ENCODE data around the gene ZNF526. TPM values are rescaled to one million over a fixed set of nuclear protein-coding genes. Genes with fewer than 3 reads are reported as not detected.

Gene ZNF526
- total RNA-seq, 2 donors from 2014 or later, result 4.9 to 6.0 TPM

DNA sequence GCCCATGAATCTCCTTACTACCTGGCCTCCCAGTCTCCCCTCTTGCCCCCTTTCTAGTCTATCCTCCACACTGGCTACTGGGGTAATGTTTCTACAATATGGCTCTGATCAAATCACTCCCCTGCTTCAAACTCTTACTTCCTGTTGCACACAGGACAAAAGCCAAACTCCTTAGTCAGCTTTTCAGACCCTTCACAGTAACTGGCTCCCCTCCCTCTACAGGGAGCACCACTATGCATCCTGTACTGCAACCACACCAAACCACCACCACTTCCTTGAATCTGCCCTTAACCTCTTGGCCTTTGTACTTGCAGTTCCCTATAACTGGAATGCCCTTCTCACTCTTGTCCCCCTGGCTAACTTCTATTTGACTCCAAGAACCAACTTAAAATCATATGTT is 34.8 kb upstream of the ZNF526 start:
- H3K4me1 ChIP-seq, result no peaks in the 10 kb centered on the region
- no peaks in the 10 kb centered on the region for H3K36me3 ChIP-seq (replicated peaks in 1 of 2; ENCODE audit: insufficient read depth in 1 of 2, low read depth in 2 of 2)
- TF ChIP-seq, protein P1, sequence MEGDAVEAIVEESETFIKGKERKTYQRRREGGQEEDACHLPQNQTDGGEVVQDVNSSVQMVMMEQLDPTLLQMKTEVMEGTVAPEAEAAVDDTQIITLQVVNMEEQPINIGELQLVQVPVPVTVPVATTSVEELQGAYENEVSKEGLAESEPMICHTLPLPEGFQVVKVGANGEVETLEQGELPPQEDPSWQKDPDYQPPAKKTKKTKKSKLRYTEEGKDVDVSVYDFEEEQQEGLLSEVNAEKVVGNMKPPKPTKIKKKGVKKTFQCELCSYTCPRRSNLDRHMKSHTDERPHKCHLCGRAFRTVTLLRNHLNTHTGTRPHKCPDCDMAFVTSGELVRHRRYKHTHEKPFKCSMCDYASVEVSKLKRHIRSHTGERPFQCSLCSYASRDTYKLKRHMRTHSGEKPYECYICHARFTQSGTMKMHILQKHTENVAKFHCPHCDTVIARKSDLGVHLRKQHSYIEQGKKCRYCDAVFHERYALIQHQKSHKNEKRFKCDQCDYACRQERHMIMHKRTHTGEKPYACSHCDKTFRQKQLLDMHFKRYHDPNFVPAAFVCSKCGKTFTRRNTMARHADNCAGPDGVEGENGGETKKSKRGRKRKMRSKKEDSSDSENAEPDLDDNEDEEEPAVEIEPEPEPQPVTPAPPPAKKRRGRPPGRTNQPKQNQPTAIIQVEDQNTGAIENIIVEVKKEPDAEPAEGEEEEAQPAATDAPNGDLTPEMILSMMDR (IDR thresholded peaks at IDR 0.05), result no peak
- TF ChIP-seq POLR2A (IDR thresholded peaks at IDR 0.05), result no peak
- ATAC-seq (no peak), DNase-seq (peak in 1 of 4 donors; percentile 39)
- no peaks in the 10 kb centered on the region for H3K9me3 ChIP-seq
- no peak overlapping the region for H3K27ac ChIP-seq
- H3K27me3 ChIP-seq, result peaks cover 0 to 3% of the 10 kb centered on the region in 2 donors
- intact Hi-C loops (cut with DNase I), result loop anchor here (5.0 kb wide), 1 partner anchor 53 kb away; the partner anchor contains the start of gene POU2F2
- H3K4me3 ChIP-seq, result no peak overlapping the region

DNA sequence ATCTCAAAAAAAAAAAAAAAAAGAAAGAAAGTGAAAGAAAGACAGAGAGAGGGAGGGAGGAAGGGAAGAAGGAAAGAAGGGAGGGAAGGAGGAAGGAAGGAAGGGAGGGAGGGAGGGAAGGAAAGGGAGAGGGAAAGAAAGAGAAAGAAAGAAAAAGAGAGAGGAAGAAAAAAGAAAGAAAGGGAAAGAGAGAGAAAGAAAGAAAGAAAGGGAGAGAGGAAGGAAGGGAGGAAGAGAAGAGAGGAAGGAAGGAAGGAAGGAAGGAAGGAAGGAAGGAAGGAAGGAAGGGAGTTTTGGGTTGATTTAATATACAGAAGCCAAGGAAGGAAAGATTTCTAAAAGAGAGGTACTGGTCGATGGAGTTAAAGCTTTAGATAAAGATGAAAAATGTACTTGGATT is 31.4 kb upstream of the ZNF526 start:
- Histone ChIP-seq H3K4me1 (no peaks in the 10 kb centered on the region), H3K27me3 (no peaks in the 10 kb centered on the region), H3K27ac (no peak overlapping the region), H3K4me3 (no peak overlapping the region), H3K36me3 (replicated peaks in 1 of 2; ENCODE audit: insufficient read depth in 1 of 2, low read depth in 2 of 2) (no peaks in the 10 kb centered on the region), H3K9me3 (no peaks in the 10 kb centered on the region)
- no peak for ATAC-seq
- TF ChIP-seq, protein P1 (IDR thresholded peaks at IDR 0.05), result no peak
- TF ChIP-seq POLR2A (IDR thresholded peaks at IDR 0.05), result no peak
- WGBS, 2 donors, result 37 to 56% methylated on average over 1 of the region's 1 CpG
- no peak for DNase-seq
- intact Hi-C loops (cut with DNase I), result loop anchor here (5.0 kb wide), 1 partner anchor 56 kb away; the partner anchor contains the start of gene POU2F2

DNA sequence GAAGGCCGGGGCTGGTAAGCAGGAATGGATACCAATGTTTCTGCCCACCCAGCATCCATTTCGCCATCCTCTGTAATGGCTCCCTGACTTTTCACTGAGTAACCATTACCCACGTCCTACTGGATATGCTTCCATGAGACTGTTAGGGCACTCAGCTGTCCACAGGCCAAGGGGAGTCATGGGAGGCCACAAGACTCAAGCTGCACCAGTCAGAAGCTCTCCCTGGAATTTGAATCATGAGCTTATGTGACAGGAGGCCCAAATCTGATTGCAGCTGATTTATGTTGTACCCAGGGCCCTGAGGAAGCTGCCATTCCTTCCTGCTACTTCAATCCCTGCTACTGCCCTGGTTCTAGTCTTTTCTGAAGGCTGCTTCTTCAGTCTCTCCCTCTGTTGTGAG is 31.0 kb upstream of the ZNF526 start:
- Histone ChIP-seq H3K36me3 (replicated peaks in 1 of 2; ENCODE audit: insufficient read depth in 1 of 2, low read depth in 2 of 2) (no peaks in the 10 kb centered on the region), H3K9me3 (no peaks in the 10 kb centered on the region), H3K27me3 (no peaks in the 10 kb centered on the region), H3K4me1 (no peaks in the 10 kb centered on the region), H3K4me3 (no peak overlapping the region), H3K27ac (no peak overlapping the region)
- ATAC-seq (no peak), DNase-seq (no peak)
- intact Hi-C loops (cut with DNase I), result loop anchor here (5.0 kb wide), 1 partner anchor 57 kb away; the partner anchor contains the start of gene POU2F2
- 67 to 79% methylated on average over 3 of the region's 3 CpGs for WGBS, 2 donors
- TF ChIP-seq, protein P1 (IDR thresholded peaks at IDR 0.05), result no peak
- no peak for TF ChIP-seq POLR2A (IDR thresholded peaks at IDR 0.05)

DNA sequence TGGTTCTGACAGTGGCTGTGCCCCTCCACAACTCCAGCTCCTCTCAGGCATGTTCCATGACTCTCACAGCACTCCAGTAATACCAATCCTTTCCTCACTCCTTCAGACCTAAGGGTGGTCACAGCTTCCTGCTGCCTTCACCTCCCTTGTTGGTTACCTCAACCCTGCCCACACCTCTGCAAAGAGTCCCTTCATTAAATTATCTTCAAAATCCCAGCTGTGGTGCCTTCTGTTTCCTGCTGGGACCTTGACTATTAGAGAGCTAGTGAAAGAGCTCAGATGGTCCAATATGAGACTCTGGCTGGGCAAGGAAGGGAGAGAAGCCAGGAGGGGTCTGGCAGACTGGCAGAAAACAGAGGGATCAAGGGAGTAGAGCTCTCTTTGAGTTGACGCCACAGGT is 28.8 kb upstream of the ZNF526 start:
- no peaks in the 10 kb centered on the region for H3K36me3 ChIP-seq (replicated peaks in 1 of 2; ENCODE audit: insufficient read depth in 1 of 2, low read depth in 2 of 2)
- DNase-seq, result no peak
- H3K4me1 ChIP-seq, result no peaks in the 10 kb centered on the region
- WGBS, 2 donors, result 77 to 89% methylated on average over 1 of the region's 1 CpG
- no peak overlapping the region for H3K4me3 ChIP-seq
- H3K9me3 ChIP-seq, result no peaks in the 10 kb centered on the region
- TF ChIP-seq, protein P1 (IDR thresholded peaks at IDR 0.05), result no peak
- no peak for TF ChIP-seq POLR2A (IDR thresholded peaks at IDR 0.05)
- no peaks in the 10 kb centered on the region for H3K27me3 ChIP-seq
- intact Hi-C loops (cut with DNase I), result no loop called here
- H3K27ac ChIP-seq, result no peak overlapping the region
- no peak for ATAC-seq

DNA sequence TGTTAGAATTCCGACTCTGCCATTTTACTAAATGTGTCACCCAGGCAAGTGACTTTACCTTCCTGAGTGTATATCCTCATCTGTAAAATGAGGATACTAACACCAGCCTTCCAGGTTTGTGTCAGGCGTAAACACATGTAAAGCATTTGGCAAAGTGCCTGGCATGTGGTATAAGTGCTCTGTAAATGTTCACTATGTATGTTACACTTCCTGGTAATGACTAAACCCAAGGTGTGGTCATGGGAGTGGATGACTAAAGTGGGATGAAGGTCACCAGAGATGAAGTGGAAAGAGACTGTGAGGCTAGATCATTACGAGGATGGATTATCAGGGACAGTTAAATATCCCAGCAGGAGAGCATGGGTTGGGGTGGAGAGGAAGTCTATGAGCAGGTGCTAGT is 28.3 kb upstream of the ZNF526 start:
- intact Hi-C loops (cut with DNase I), result no loop called here
- no peak for TF ChIP-seq POLR2A (IDR thresholded peaks at IDR 0.05)
- Histone ChIP-seq H3K27me3 (no peaks in the 10 kb centered on the region), H3K27ac (no peak overlapping the region), H3K36me3 (replicated peaks in 1 of 2; ENCODE audit: insufficient read depth in 1 of 2, low read depth in 2 of 2) (no peaks in the 10 kb centered on the region), H3K4me1 (no peaks in the 10 kb centered on the region), H3K4me3 (no peak overlapping the region), H3K9me3 (no peaks in the 10 kb centered on the region)
- peak; percentile 59 for ATAC-seq
- DNase-seq, result peak in 2 of 4 donors; percentile 37 to 53
- WGBS, 2 donors, result 45 to 54% methylated on average over 3 of the region's 3 CpGs

All from body of pancreas (tissue), 4 donors.